GM18498 (cell line): ENCODE data around the gene GBF1.
"Not testable (repeated sequence)": the region's sequence is repeated elsewhere in the genome, so short reads cannot be mapped to it uniquely, and the experiment has no call there.

Experiments used
- ATAC-seq: cut with Tn5 transposase; IDR thresholded peaks from one replicate; pipeline ENCODE4 v1.9.1; 2021; ENCODE audit warnings: mild to moderate bottlenecking, moderate library complexity; ENCODE audit not compliant: unreplicated experiment

GBF1 gene

DNA sequence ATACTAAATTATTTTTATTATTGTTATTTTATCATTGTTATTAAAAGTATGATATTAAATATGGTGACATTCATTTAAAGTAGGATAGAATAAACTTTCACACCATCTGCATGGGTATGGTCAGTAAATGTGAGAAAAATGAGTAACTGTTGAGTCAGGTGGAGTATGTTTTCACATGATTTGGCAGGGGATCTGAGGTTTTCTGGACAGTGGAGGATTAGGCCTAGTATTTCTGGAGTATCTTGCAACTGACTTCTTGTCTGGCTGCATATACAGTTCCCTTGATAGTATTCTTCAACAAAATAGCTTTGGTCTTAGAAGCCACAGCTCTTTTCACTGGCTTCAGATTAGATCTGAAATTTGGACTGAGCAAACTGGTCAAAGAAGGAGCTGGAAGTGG lies 54.5 kb downstream of the GBF1 start:
- no peak for ATAC-seq

DNA sequence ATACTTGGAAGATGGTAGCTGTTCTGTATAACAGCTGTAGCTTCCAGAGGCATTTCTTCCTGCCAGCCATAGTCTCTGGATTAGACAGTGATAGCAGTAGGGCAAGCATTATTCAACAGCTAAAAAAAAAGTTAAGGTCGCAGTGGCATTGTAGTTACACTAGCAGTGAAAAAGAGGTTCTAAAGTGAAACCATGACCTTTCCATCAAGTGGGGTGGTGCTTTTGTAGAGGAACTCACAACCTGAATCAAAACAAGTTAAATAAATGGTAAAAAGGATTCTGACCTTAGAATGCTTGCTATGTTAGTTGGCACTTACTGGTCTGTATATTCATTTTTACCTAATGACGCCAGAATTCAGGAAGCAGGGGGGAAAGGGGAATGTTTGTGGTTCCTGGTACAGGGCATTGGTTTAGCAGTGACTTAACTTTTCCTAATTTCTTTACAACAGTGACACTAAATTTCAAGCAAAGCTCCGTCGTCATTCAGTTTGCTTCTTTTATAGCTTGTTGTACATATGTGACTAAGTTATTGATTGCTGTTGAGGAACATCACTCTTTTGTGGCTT lies 55.0 kb downstream of the GBF1 start:
- ATAC-seq: no peak

- ATAC-seq: not testable (repeated sequence)
Measured at GRCh38 chr10:102300912-102301311, 55.6 kb downstream of the GBF1 start.

GRCh38 chr10:102301332-102301731 lies 56.0 kb downstream of the GBF1 start:
- not testable (repeated sequence) for ATAC-seq

DNA sequence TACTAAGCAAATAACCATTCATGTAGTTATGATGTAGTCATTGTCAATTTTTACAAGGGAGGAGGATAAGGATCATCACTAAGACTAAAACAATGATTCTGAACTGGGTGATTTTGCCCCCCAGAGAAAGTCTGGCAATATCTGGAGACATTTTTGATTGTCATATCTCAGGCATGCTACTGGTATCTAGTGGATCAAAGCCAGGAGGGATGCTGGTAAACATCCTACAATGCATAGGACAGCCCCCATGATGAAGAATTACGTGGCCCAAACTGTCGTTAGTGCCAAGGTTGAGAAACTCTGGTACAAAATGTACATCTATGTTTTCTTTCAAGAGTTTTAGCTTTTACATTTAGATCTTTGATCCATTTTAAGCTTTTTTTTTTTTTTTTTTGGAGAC lies 57.3 kb downstream of the GBF1 start:
- ATAC-seq: no peak

GRCh38 chr10:102306006-102306405 lies 60.7 kb downstream of the GBF1 start:
- no peak for ATAC-seq

- ATAC-seq: no peak
Measured at GRCh38 chr10:102306710-102307109, 61.4 kb downstream of the GBF1 start.

DNA sequence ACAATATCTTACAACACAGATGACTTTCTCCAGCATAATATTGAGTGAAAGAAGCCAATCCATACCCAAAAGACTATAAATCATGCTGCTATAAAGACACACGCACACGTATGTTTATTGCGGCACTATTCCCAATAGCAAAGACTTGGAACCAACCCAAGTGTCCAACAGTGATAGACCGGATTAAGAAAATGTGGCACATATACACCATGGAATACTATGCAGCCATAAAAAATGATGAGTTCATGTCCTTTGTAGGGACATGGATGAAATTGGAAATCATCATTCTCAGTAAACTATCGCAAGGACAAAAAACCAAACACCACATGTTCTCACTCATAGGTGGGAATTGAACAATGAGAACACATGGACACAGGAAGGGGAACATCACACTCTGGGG lies 63.0 kb downstream of the GBF1 start:
- not testable (repeated sequence) for ATAC-seq

DNA sequence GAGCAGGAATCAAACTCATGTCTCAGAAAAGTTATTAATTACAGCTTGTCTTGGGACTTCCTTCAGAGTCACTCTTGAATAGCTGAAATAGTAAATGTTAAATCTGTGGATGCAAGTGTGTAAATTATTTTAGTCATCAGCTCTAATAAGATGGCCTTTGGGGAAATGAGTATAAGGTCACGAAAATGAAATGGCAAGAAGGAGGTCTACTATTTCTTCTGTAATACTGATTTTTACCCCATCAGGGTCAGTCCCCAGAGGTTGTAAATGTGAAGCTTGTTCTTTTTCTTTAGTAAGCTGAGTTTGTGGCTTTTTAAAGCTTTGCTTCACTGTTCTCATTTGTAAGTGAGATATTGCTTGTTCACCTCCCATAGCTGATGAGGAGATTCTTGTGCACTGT lies 63.9 kb downstream of the GBF1 start:
- no peak for ATAC-seq

DNA sequence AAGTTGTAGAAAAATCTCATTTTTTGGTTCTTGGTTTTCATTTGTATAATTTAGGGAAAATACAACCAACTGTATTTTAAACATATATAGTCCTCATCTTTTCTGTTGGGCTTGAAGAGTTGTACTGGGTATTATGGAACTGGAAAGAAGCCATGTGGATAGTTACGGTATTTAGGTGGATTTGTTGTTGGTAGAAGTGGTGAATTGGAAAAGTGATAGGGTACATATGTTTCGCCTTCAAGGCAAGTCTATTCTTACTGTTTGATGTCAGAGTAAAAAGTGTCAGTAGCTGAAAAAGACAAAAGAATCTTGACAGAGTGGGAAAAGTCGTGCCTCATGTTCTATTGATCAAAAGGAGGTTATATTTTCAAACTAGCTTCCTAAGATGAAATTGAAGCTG lies 64.6 kb downstream of the GBF1 start:
- ATAC-seq: no peak

- ATAC-seq: no peak
Measured at GRCh38 chr10:102310361-102311024, 65.2 kb downstream of the GBF1 start.

- ATAC-seq: no peak
Measured at GRCh38 chr10:102311025-102311420, 65.7 kb downstream of the GBF1 start.

DNA sequence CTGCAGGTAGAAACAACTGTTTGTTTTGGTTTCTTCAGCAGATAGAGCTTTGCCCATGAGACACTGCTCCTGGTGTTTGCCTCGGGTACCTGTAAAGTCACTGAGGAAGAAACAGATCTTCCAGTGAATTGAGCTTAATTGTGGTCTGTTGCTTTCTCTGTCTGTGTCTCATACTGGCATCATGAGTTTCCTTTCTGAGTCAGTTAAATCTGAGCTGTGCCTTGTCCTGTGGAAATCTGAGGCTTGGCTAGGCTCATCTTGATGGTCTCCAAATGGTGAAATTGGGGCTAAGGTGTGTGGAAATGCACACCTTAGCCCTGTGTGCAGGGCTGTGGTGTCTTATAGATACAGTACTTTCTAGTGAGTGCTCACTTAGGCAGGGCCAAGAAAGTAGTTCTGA lies 67.4 kb downstream of the GBF1 start:
- ATAC-seq: no peak

GRCh38 chr10:102313221-102313896 lies 68.0 kb downstream of the GBF1 start:
- ATAC-seq: no peak

GRCh38 chr10:102314801-102315200 lies 69.5 kb downstream of the GBF1 start:
- no peak for ATAC-seq

DNA sequence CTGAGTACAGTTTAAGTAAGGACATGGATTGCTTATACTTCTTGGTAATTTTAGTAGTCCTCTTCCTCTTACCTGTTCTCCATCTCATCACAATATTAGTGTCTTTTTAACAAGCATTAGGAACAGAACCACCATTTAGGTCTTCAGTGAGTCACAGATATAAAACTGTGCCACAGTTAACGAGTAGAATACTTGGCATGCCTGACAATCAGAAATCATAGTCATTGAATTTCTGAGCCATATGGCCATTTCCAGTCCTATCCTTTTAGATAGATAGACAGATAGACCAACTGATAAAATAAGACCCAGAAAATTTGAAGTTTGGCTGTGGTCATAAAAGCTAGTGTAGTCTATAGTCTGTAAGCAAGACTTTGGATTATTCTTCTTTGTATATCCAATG lies 71.1 kb downstream of the GBF1 start:
- ATAC-seq: no peak

DNA sequence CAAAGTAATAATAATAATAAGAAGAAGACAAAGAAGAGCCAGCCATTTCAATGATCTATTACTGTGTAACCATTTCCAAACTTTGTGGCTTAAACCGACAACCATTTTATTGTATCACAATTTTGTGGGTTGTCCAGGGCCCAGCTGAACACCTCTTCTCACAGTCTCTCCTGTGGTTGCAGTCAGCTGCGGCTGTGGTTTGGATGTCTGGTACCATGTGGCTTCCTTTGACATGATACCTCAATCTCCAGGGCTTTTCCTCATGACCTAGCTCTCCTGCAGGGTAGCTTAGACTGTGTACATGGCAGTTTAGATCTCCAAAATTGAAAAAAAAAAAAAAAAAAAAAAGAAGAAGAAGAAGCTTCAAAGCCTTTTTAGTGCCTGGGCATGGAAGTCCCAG lies 77.6 kb downstream of the GBF1 start:
- ATAC-seq: no peak

DNA sequence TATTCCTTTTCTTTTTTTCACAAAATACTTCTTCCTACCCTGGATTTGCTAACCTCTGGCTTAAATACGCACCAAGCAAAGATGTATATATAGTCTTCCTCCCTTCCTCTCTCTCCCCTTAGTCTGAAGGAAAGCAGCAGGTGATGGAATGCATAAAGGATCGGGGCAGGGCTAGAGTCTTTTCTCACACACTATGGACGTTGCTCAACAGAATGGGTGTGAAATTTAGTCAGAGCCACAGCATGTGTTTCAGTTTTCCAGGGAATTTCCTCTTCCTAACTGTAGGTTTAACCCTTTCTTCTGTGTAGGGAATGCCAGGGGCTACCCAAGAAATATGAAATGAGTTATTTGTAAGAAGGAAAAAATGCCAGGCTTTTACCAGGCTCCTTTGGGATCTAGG lies 78.7 kb downstream of the GBF1 start:
- ATAC-seq: no peak

- ATAC-seq: no peak
Measured at GRCh38 chr10:102326031-102326430, 80.7 kb downstream of the GBF1 start.

DNA sequence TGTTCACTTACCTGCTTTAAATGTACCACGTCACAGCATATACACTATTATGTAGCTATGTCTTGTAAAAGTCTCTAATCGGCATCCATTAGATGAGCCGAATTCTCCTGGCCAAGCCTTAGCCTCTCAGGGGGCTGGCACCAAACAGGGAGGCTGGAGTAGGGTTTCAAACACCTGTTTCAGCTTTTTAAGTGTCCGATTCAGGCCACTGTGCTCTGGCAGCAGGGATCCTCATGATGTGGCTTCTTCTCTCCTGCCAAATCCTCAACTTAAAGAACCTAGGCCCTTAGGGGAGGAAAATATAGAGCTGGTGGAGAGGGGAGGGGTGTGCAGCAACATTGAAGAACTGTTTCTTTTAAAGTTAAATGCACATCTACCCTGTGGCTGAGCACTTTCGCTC lies 81.7 kb downstream of the GBF1 start:
- ATAC-seq: no peak

- no peak for ATAC-seq
Measured at GRCh38 chr10:102327641-102328040, 82.3 kb downstream of the GBF1 start.

DNA sequence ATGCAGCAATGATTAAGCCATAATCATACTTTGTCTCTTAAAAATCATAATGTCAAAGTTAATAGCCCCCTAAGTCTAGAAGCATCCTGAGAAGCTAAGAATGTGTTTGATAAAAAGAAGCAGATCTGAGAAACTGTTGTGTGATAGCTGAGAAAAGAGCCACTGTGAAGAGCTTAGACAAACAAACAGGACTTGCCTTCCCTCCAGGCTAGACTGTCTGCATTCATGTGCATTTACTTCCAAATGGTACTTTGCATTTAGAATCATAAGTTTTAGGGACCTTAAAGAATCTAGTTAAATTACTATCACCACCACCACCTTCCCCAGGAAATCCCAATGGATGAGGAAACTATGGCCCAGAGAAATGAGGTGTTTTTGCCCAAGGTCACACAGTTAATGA lies 87.4 kb downstream of the GBF1 start:
- no peak for ATAC-seq

DNA sequence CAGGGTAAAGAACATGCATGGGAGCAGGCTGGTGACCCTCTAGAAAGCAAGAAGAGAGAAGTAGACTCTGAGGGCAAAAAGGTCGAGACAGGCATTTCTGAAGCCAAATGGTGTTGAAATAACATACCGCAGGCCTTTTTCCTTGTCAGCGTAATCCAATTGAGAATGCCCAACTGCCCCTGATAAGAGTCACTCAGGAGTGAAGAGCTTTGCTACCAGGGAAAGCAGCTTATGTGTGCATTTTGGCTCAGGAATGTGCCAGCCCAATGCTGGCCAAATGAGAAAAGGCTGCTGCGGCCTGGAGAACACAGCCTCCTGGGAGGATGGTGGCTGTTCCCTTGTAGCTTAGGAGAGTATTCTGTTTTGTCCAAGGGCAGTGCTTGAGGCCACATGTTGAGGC lies 88.8 kb downstream of the GBF1 start:
- ATAC-seq: no peak
